Activated CD8-positive, alpha-beta memory T cell treated with anti-CD3 and anti-CD28 coated beads, Interleukin-2, amount 10 ng/mL, durations not matched to agents 7 days and 5 days (primary cell): ENCODE data around the gene ARMH3. TPM values are rescaled to one million over a fixed set of nuclear protein-coding genes. Genes with fewer than 3 reads are reported as not detected.
A peak's percentile ranks its signal among the peaks of the same experiment; 100 is the strongest.

Experiments used
- ATAC-seq: fragments of 150-1000 bp; cut with Tn5 transposase; one replicate; pipeline ENCODE4 v1.10.0; 2021; ENCODE audit warnings: moderate library complexity
- CTCF ChIA-PET: fragments of 350-600 bp; sonication (Branson Sonifier 250); formaldehyde crosslinking; loops from one replicate; lab custom pipeline; 2021; ENCODE audit warnings: antibody characterized with exemption; lab: Charles Lee
- DNase-seq: peaks from one replicate; pipeline ENCODE4 v3.0.0-alpha.2; 2020
- H3K27ac Mint-ChIP-seq: one replicate; pipeline ENCODE4 v1.8.0; 2021; ENCODE audit warnings: mild to moderate bottlenecking, mixed read lengths
- H3K27me3 Mint-ChIP-seq: one replicate; pipeline ENCODE4 v1.8.0; 2021; ENCODE audit warnings: mixed read lengths
- H3K36me3 Mint-ChIP-seq: one replicate; pipeline ENCODE4 v1.8.0; 2021; ENCODE audit warnings: mild to moderate bottlenecking, mixed read lengths
- H3K4me1 Mint-ChIP-seq: one replicate; pipeline ENCODE4 v1.8.0; 2021; ENCODE audit warnings: mixed read lengths
- H3K4me3 Mint-ChIP-seq: one replicate; pipeline ENCODE4 v1.8.0; 2021; ENCODE audit warnings: mild to moderate bottlenecking, moderate library complexity, mixed read lengths
- H3K9me3 Mint-ChIP-seq: one replicate; pipeline ENCODE4 v1.8.0; 2022; ENCODE audit warnings: low read depth, mixed read lengths
- total RNA-seq, 2 experiments: library from RNA; stranded (reverse); gene quantifications; one replicate each; pipeline ENCODE4 v1.2.3, GENCODE V29; 2021

The ARMH3 gene
- total RNA-seq = 10 to 100 TPM; 23.8 to 25.9 TPM

- no peaks in the 10 kb centered on the region for H3K27me3 Mint-ChIP-seq
- H3K4me3 Mint-ChIP-seq = peak within 1 kb of the TSS; percentile 95
- CTCF ChIA-PET = interaction anchor here (1.2 to 2.2 kb wide), 6 partner anchors 12 to 215 kb away, joined by 3 to 18 read pairs (median 4); no protein-coding TSS in a partner anchor
- H3K4me1 Mint-ChIP-seq = peaks cover 40% of the 10 kb centered on the region
- DNase-seq (peak; percentile 96), ATAC-seq (peak; percentile 95)
- H3K27ac Mint-ChIP-seq = peak within 1 kb of the TSS; percentile 93
- peaks cover 6% of the 10 kb centered on the region for H3K36me3 Mint-ChIP-seq
- no peaks in the 10 kb centered on the region for H3K9me3 Mint-ChIP-seq
These were observed at the start of gene ARMH3 for GRCh38 chr10:102055647-102056419. TSS of gene ARMH3 (minus strand) at chr10:102056173. CDS start at chr10:102040114, 16,059 bp downstream.

GRCh38 chr10:102102421-102102820 lies 46.4 kb upstream of the ARMH3 start:
- no peak for DNase-seq
- Mint-ChIP-seq H3K9me3 (no peaks in the 10 kb centered on the region), H3K4me3 (no peak overlapping the region), H3K36me3 (peaks cover 6% of the 10 kb centered on the region), H3K27me3 (no peaks in the 10 kb centered on the region), H3K4me1 (peaks cover 16% of the 10 kb centered on the region), H3K27ac (no peak overlapping the region)
- CTCF ChIA-PET = interaction anchor here (1.4 to 2.1 kb wide), 4 partner anchors 10 to 262 kb away, joined by 3 to 5 read pairs (median 4); no protein-coding TSS in a partner anchor
- ATAC-seq = no peak

GRCh38 chr10:102101152-102101551 lies 45.2 kb upstream of the ARMH3 start:
- Mint-ChIP-seq H3K36me3 (peaks cover 4% of the 10 kb centered on the region), H3K27ac (no peak overlapping the region), H3K4me1 (peaks cover 14% of the 10 kb centered on the region), H3K27me3 (no peaks in the 10 kb centered on the region), H3K4me3 (no peak overlapping the region), H3K9me3 (no peaks in the 10 kb centered on the region)
- CTCF ChIA-PET = interaction anchor here (0.8 to 1.4 kb wide), 5 partner anchors 11 to 279 kb away, joined by 3 to 7 read pairs (median 4); no protein-coding TSS in a partner anchor
- no peak for ATAC-seq
- DNase-seq = no peak

- Mint-ChIP-seq H3K27ac (no peak overlapping the region), H3K4me1 (no peaks in the 10 kb centered on the region), H3K9me3 (no peaks in the 10 kb centered on the region), H3K27me3 (no peaks in the 10 kb centered on the region), H3K36me3 (peaks cover 5% of the 10 kb centered on the region), H3K4me3 (no peak overlapping the region)
- DNase-seq (no peak), ATAC-seq (no peak)
- CTCF ChIA-PET = interaction anchor here (2.4 kb wide), 1 partner anchor 255 kb away, joined by 6 read pairs; no protein-coding TSS in a partner anchor
These were observed 40.5 kb upstream of the ARMH3 start for GRCh38 chr10:102096449-102096848.

- no peaks in the 10 kb centered on the region for H3K27me3 Mint-ChIP-seq
- DNase-seq (no peak), ATAC-seq (no peak)
- no peaks in the 10 kb centered on the region for H3K9me3 Mint-ChIP-seq
- H3K36me3 Mint-ChIP-seq = peaks cover 2% of the 10 kb centered on the region
- H3K4me3 Mint-ChIP-seq = no peak overlapping the region
- CTCF ChIA-PET = no interaction called here
- no peak overlapping the region for H3K27ac Mint-ChIP-seq
- H3K4me1 Mint-ChIP-seq = no peaks in the 10 kb centered on the region
These were observed 34.8 kb upstream of the ARMH3 start for GRCh38 chr10:102090772-102091171.

- CTCF ChIA-PET = interaction anchor here (0.8 kb wide), 1 partner anchor 16 kb away, joined by 3 read pairs; no protein-coding TSS in a partner anchor
- H3K36me3 Mint-ChIP-seq = no peaks in the 10 kb centered on the region
These were observed 30.2 kb upstream of the ARMH3 start for GRCh38 chr10:102086196-102086595.

GRCh38 chr10:102085336-102085735 lies 29.4 kb upstream of the ARMH3 start:
- ATAC-seq (no peak), DNase-seq (no peak)
- Mint-ChIP-seq H3K27ac (no peak overlapping the region), H3K4me3 (no peak overlapping the region), H3K4me1 (no peaks in the 10 kb centered on the region), H3K27me3 (no peaks in the 10 kb centered on the region), H3K9me3 (no peaks in the 10 kb centered on the region), H3K36me3 (no peaks in the 10 kb centered on the region)
- CTCF ChIA-PET = interaction anchor here (0.6 to 4.3 kb wide), 2 partner anchors 12 to 197 kb away, joined by 3 to 27 read pairs; no protein-coding TSS in a partner anchor

More at GRCh38 chr10:102086196-102086595, 30.2 kb upstream of the ARMH3 start:
- no peak overlapping the region for H3K4me3 Mint-ChIP-seq
- no peak for DNase-seq
- ATAC-seq = no peak
- H3K27ac Mint-ChIP-seq = no peak overlapping the region
- H3K27me3 Mint-ChIP-seq = no peaks in the 10 kb centered on the region
- no peaks in the 10 kb centered on the region for H3K9me3 Mint-ChIP-seq
- H3K4me1 Mint-ChIP-seq = no peaks in the 10 kb centered on the region

GRCh38 chr10:102083541-102083940 lies 27.6 kb upstream of the ARMH3 start:
- H3K36me3 Mint-ChIP-seq = no peaks in the 10 kb centered on the region
- H3K27ac Mint-ChIP-seq = no peak overlapping the region
- no peaks in the 10 kb centered on the region for H3K4me1 Mint-ChIP-seq
- no peaks in the 10 kb centered on the region for H3K27me3 Mint-ChIP-seq
- H3K9me3 Mint-ChIP-seq = no peaks in the 10 kb centered on the region
- DNase-seq = no peak
- ATAC-seq = no peak
- no peak overlapping the region for H3K4me3 Mint-ChIP-seq
- CTCF ChIA-PET = interaction anchor here (0.7 to 4.3 kb wide), 6 partner anchors 10 to 268 kb away, joined by 3 to 27 read pairs (median 4); no protein-coding TSS in a partner anchor

- H3K9me3 Mint-ChIP-seq = no peaks in the 10 kb centered on the region
- no peak overlapping the region for H3K27ac Mint-ChIP-seq
- CTCF ChIA-PET = interaction anchor here (0.6 to 14.3 kb wide), 42 partner anchors 10 to 470 kb away, joined by 3 to 228 read pairs (median 4); partner anchors contain the start of genes ARMH3, KCNIP2 and NOLC1
- DNase-seq = peak; percentile 86
- no peak overlapping the region for H3K4me3 Mint-ChIP-seq
- peaks cover 2% of the 10 kb centered on the region for H3K36me3 Mint-ChIP-seq
- no peaks in the 10 kb centered on the region for H3K27me3 Mint-ChIP-seq
- peak; percentile 94 for ATAC-seq
- H3K4me1 Mint-ChIP-seq = no peaks in the 10 kb centered on the region
These were observed 16.9 kb upstream of the ARMH3 start for GRCh38 chr10:102072673-102073527.

- H3K9me3 Mint-ChIP-seq = no peaks in the 10 kb centered on the region
- H3K27me3 Mint-ChIP-seq = no peaks in the 10 kb centered on the region
- DNase-seq (no peak), ATAC-seq (no peak)
- CTCF ChIA-PET = interaction anchor here (1.2 to 14.3 kb wide), 6 partner anchors 9 to 288 kb away, joined by 3 to 228 read pairs (median 6); partner anchors contain the start of gene KCNIP2
- no peak overlapping the region for H3K27ac Mint-ChIP-seq
- H3K4me3 Mint-ChIP-seq = no peak overlapping the region
- peaks cover 17% of the 10 kb centered on the region for H3K4me1 Mint-ChIP-seq
- H3K36me3 Mint-ChIP-seq = peaks cover 2% of the 10 kb centered on the region
These were observed 13.1 kb upstream of the ARMH3 start for GRCh38 chr10:102069071-102069470.

- CTCF ChIA-PET = interaction anchor here (0.8 to 14.3 kb wide), 4 partner anchors 15 to 287 kb away, joined by 3 to 228 read pairs (median 4); partner anchors contain the start of gene KCNIP2
- H3K4me1 Mint-ChIP-seq = peaks cover 19% of the 10 kb centered on the region
- H3K36me3 Mint-ChIP-seq = peaks cover 2% of the 10 kb centered on the region
These were observed 12.2 kb upstream of the ARMH3 start for GRCh38 chr10:102068216-102068615.

GRCh38 chr10:102067091-102067916 lies 11.3 kb upstream of the ARMH3 start:
- H3K4me3 Mint-ChIP-seq = no peak overlapping the region
- CTCF ChIA-PET = interaction anchor here (1.1 to 14.3 kb wide), 5 partner anchors 14 to 229 kb away, joined by 3 to 228 read pairs (median 5); partner anchors contain the start of gene KCNIP2
- H3K4me1 Mint-ChIP-seq = peaks cover 19% of the 10 kb centered on the region
- no peak overlapping the region for H3K27ac Mint-ChIP-seq
- peaks cover 2% of the 10 kb centered on the region for H3K36me3 Mint-ChIP-seq
- H3K9me3 Mint-ChIP-seq = no peaks in the 10 kb centered on the region
- H3K27me3 Mint-ChIP-seq = no peaks in the 10 kb centered on the region
- DNase-seq (no peak), ATAC-seq (no peak)

More at GRCh38 chr10:102068216-102068615, 12.2 kb upstream of the ARMH3 start:
- no peak for ATAC-seq
- no peak overlapping the region for H3K27ac Mint-ChIP-seq
- H3K4me3 Mint-ChIP-seq = no peak overlapping the region
- no peaks in the 10 kb centered on the region for H3K27me3 Mint-ChIP-seq
- DNase-seq = no peak
- H3K9me3 Mint-ChIP-seq = no peaks in the 10 kb centered on the region
